Sigmoid colon (tissue), 4 donors: ENCODE data around the gene LGALS1.

Experiments
- EP300 ChIP-seq, 4 donors: sonication (generic); formaldehyde crosslinking; IDR thresholded peaks; one replicate each; pipeline ENCODE4 v1.6.1; 2017; ENCODE audit warnings: antibody characterized with exemption in 4 of 4
- POLR2A ChIP-seq, 2 donors: fragments of 450-650 bp; IDR thresholded peaks; one replicate each; pipeline ENCODE4 v1.6.1; 2016; ENCODE audit warnings: antibody characterized with exemption in 2 of 2, mild to moderate bottlenecking in 2 of 2, moderate library complexity in 2 of 2
- TF ChIP-seq, protein P1 (sequence below), 4 experiments: fragments of 450-650 bp in 3 of 4; fragments of 200-600 bp in 1 of 4; IDR thresholded peaks; one replicate each; pipeline ENCODE4 v1.5.1; 2016 to 2019; ENCODE audit warnings: antibody characterized with exemption in 4 of 4, mild to moderate bottlenecking in 3 of 4, moderate library complexity in 2 of 4

DNA sequence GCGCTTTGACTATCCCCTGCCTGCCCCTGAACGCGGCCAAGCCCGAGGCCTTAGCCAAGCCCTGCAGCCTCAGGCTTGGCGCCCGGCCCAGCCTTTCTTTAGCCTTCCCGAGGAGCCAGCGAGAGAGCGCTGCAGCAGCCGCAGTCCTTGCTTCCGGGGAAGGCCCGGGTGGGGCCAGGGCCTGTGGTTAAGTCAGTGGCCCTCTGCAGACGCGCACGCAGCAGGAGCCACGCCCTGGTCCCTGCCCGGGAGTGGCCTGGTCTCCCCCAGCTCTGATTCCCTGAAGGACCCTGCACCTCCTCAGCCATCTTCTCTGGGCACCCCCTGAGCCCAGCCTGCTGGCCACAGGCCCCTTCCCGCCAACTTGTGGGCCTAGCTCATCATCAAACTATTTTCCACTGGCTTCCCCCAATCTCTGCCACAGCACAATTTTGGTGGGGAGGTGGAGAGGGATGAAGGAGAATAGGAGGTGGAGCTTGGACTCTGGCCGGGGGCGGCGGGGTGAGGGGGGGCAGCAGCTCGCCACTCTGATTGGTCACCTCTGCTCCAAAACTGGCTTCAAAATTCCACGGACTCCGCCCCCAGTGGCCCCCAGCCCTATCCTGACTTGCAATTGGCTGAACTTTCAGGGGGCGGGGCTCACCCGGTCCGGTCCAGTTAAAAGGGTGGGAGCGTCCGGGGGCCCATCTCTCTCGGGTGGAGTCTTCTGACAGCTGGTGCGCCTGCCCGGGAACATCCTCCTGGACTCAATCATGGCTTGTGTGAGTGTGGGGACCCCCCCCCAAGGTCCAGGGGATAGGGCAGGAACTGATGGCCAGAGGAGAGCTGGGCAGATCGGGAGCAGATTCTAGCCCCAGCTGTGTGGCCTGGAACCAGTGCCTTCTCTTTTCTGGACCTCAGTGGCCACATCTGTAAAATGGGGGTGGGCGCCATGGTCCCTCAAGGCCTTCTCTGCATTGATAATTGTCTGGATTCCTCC lies at the start of gene LGALS1:
- TF ChIP-seq, protein P1, sequence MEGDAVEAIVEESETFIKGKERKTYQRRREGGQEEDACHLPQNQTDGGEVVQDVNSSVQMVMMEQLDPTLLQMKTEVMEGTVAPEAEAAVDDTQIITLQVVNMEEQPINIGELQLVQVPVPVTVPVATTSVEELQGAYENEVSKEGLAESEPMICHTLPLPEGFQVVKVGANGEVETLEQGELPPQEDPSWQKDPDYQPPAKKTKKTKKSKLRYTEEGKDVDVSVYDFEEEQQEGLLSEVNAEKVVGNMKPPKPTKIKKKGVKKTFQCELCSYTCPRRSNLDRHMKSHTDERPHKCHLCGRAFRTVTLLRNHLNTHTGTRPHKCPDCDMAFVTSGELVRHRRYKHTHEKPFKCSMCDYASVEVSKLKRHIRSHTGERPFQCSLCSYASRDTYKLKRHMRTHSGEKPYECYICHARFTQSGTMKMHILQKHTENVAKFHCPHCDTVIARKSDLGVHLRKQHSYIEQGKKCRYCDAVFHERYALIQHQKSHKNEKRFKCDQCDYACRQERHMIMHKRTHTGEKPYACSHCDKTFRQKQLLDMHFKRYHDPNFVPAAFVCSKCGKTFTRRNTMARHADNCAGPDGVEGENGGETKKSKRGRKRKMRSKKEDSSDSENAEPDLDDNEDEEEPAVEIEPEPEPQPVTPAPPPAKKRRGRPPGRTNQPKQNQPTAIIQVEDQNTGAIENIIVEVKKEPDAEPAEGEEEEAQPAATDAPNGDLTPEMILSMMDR (IDR thresholded peaks at IDR 0.05): no peak
- peak; percentile 79 to 89 for TF ChIP-seq POLR2A (IDR thresholded peaks at IDR 0.05)
- peak in 2 of 4 donors; percentile 49 to 50 for TF ChIP-seq EP300 (IDR thresholded peaks at IDR 0.05)
